ENCODE measurements around the gene MNAT1. TPM values are rescaled to one million over a fixed set of nuclear protein-coding genes. Genes with fewer than 3 reads are reported as not detected.

Gene MNAT1
- total RNA-seq, 4 donors from 2014 or later: 32.4 to 48.9 (median 44.6) TPM

DNA sequence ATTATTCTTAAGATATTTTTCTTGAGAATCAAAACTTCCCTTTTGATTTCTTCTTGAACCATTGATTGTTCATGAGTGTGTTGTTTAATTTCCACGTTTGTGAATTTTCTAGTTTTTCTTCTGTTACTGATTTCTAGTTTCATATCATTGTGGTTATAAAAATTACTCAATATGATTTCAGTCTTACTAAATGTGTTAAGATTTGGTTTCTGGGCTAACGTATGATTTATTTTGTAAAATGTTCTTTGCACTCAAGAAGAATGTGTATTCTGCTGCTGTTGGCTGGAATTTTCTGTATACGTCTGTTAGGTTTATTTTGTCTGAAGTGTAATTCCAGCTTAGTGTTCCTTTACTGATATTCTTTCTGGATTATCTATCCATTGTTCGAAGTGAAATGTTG is 221.6 kb downstream of the MNAT1 start:
- Histone ChIP-seq H3K9me3 (peaks cover 0 to 72% (median 13%) of the 10 kb centered on the region in 4 donors), H3K27me3 (no peaks in the 10 kb centered on the region), H3K27ac (no peak overlapping the region), H3K36me3 (peaks cover 0 to 25% (median 0%) of the 10 kb centered on the region in 3 donors), H3K4me3 (no peak overlapping the region), H3K4me1 (peaks cover 0 to 4% (median 0%) of the 10 kb centered on the region in 4 donors)
- no peak for TF ChIP-seq EP300 (IDR thresholded peaks at IDR 0.05)
- TF ChIP-seq, protein P1, sequence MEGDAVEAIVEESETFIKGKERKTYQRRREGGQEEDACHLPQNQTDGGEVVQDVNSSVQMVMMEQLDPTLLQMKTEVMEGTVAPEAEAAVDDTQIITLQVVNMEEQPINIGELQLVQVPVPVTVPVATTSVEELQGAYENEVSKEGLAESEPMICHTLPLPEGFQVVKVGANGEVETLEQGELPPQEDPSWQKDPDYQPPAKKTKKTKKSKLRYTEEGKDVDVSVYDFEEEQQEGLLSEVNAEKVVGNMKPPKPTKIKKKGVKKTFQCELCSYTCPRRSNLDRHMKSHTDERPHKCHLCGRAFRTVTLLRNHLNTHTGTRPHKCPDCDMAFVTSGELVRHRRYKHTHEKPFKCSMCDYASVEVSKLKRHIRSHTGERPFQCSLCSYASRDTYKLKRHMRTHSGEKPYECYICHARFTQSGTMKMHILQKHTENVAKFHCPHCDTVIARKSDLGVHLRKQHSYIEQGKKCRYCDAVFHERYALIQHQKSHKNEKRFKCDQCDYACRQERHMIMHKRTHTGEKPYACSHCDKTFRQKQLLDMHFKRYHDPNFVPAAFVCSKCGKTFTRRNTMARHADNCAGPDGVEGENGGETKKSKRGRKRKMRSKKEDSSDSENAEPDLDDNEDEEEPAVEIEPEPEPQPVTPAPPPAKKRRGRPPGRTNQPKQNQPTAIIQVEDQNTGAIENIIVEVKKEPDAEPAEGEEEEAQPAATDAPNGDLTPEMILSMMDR (IDR thresholded peaks at IDR 0.05): no peak
- TF ChIP-seq POLR2A (IDR thresholded peaks at IDR 0.05): no peak
- WGBS, 2 donors: 91 to 93% methylated on average over 4 of the region's 4 CpGs
- no peak for DNase-seq (ENCODE audit: low spot score in 2 of 2)

- H3K27me3 ChIP-seq: no peaks in the 10 kb centered on the region
- peaks cover 0 to 72% (median 13%) of the 10 kb centered on the region in 4 donors for H3K9me3 ChIP-seq
- peaks cover 0 to under 1% (median 0%) of the 10 kb centered on the region in 4 donors for H3K4me1 ChIP-seq
- no peak overlapping the region for H3K27ac ChIP-seq
- peaks cover 0 to 25% (median 0%) of the 10 kb centered on the region in 3 donors for H3K36me3 ChIP-seq
- TF ChIP-seq EP300 (IDR thresholded peaks at IDR 0.05) (no peak), POLR2A (IDR thresholded peaks at IDR 0.05) (no peak)
- TF ChIP-seq, protein P1 (IDR thresholded peaks at IDR 0.05): no peak
- no peak overlapping the region for H3K4me3 ChIP-seq
- no peak for DNase-seq (ENCODE audit: low spot score in 2 of 2)
- 94 to 96% methylated on average over 1 of the region's 1 CpG for WGBS, 2 donors
These were observed 222.1 kb downstream of the MNAT1 start for GRCh38 chr14:60956632-60957031.

DNA sequence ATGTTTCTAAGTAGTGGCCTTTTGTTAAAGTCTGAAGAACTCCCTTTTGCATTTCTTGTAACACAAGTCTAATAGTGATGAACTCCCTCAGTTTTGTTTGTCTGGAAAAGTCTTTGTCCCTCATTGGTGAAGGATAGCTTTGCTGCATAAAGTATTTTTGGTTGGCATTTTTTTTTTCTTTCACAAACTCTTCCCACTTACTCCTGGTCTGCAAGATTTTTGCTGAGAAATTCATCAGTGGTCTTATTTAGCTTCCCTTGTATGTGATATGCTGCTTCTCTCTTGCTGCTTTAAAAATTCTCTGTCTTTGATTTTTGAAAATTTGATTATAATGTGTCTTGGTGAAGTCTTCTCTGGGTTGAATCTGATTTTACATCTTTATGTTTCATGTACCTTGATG is 223.6 kb downstream of the MNAT1 start:
- TF ChIP-seq POLR2A (IDR thresholded peaks at IDR 0.05) (no peak), EP300 (IDR thresholded peaks at IDR 0.05) (no peak)
- TF ChIP-seq, protein P1 (IDR thresholded peaks at IDR 0.05): no peak
- H3K36me3 ChIP-seq: peaks cover 0 to 20% (median 0%) of the 10 kb centered on the region in 3 donors
- H3K4me3 ChIP-seq: no peak overlapping the region

DNA sequence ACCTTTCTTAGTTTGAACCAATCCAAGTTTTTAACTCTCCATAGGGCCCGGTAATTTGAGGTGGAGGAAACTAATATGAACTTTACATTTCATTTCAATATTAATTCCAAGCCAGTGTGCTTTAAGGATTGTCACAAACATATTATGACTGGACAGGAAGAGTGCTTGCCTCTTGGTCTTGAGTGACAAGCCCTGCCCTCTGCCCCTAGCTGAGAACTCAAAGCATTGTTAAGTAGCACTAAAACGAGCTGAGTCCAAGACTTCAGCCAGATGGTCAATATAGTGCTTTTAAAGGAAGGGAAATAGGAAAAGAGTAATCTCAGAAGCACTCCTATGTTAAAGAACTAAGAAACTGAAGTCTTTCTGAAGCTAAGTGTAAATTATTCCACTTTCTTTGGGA is 229.2 kb downstream of the MNAT1 start:
- Histone ChIP-seq H3K4me3 (no peak overlapping the region), H3K36me3 (peaks cover 0 to 14% (median 0%) of the 10 kb centered on the region in 3 donors), H3K27ac (no peak overlapping the region), H3K4me1 (no peaks in the 10 kb centered on the region), H3K9me3 (peaks cover 0 to 14% (median 0%) of the 10 kb centered on the region in 4 donors), H3K27me3 (no peaks in the 10 kb centered on the region)
- TF ChIP-seq POLR2A (IDR thresholded peaks at IDR 0.05): no peak
- TF ChIP-seq EP300 (IDR thresholded peaks at IDR 0.05): no peak
- TF ChIP-seq, protein P1 (IDR thresholded peaks at IDR 0.05): no peak
- WGBS, 2 donors: 55 to 59% methylated on average over 2 of the region's 2 CpGs
- DNase-seq (ENCODE audit: low spot score in 2 of 2): no peak

More for the DNA sequence above, 223.6 kb downstream of the MNAT1 start:
- no peak for DNase-seq (ENCODE audit: low spot score in 2 of 2)
- Histone ChIP-seq H3K4me1 (no peaks in the 10 kb centered on the region), H3K27ac (no peak overlapping the region), H3K9me3 (peaks cover 0 to 66% (median 13%) of the 10 kb centered on the region in 4 donors), H3K27me3 (no peaks in the 10 kb centered on the region)

- no peaks in the 10 kb centered on the region for H3K27me3 ChIP-seq
- WGBS, 2 donors: 50 to 52% methylated on average over 2 of the region's 2 CpGs
- TF ChIP-seq POLR2A (IDR thresholded peaks at IDR 0.05) (no peak), EP300 (IDR thresholded peaks at IDR 0.05) (no peak)
- TF ChIP-seq, protein P1 (IDR thresholded peaks at IDR 0.05): no peak
- H3K27ac ChIP-seq: no peak overlapping the region
- DNase-seq (ENCODE audit: low spot score in 2 of 2): no peak
- H3K4me3 ChIP-seq: no peak overlapping the region
- H3K9me3 ChIP-seq: peaks cover 0 to 3% (median 0%) of the 10 kb centered on the region in 4 donors
- peaks cover 0 to 4% (median 0%) of the 10 kb centered on the region in 3 donors for H3K36me3 ChIP-seq
- no peaks in the 10 kb centered on the region for H3K4me1 ChIP-seq
These were observed 230.3 kb downstream of the MNAT1 start for GRCh38 chr14:60964904-60965303.

Data from tibial nerve (tissue), 4 donors.